Suppressor macrophage treated with lipopolysaccharide for 1 hour (primary cell): Measurements from ENCODE around the gene MKI67.
A peak's percentile ranks its signal among the peaks of the same experiment; 100 is the strongest.

Experiments
- DNase-seq, 3 donors: peaks; one replicate each; pipeline ENCODE4 v3.0.0-alpha.2; 2020 to 2022

The MKI67 gene

DNA sequence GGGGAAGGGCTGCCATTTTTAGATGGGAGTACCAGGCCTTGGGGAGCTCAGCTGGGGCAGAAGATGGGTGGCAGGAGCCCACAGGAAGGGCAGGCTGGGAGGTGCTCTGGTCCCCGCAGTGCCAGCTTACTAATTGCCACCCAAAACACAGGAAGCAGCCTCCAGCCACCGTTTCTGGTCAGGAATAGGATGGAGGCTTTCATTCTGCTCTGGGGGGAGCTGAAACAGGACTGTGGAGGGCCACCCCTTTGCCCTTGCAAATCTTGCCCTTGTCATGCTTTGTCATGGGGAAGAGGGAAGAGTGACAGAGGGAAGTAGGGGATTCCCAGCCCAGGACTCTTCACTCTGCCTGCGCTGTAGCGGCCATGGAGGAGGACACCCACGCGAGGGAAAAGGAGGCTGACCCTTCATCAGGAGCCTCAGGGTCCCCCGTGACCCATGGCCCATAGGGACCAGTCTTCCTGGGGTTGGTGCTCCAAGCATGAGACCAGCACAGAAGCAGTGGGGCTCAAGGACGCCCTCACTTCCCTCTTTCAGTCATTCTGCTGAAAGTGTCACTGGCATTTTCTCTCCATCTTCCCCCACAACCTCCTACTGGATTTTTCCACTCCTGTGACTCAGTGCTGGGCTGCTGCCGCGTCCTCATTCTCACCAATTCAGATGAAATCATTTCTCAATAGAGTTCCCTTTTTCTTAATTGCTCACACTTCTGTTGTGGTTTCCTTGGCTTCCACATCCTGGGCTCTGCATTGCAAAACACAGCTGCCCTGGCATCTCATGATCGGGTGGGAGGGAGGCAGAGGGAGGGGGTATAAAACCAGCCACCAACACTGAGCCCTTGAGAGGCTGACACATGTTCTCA is 61.9 kb downstream of the MKI67 start:
- peak; percentile 96 to 99 (median 98) for DNase-seq

GRCh38 chr10:128063736-128064107 is 62.5 kb downstream of the MKI67 start:
- peak; percentile 53 to 76 (median 63) for DNase-seq

DNA sequence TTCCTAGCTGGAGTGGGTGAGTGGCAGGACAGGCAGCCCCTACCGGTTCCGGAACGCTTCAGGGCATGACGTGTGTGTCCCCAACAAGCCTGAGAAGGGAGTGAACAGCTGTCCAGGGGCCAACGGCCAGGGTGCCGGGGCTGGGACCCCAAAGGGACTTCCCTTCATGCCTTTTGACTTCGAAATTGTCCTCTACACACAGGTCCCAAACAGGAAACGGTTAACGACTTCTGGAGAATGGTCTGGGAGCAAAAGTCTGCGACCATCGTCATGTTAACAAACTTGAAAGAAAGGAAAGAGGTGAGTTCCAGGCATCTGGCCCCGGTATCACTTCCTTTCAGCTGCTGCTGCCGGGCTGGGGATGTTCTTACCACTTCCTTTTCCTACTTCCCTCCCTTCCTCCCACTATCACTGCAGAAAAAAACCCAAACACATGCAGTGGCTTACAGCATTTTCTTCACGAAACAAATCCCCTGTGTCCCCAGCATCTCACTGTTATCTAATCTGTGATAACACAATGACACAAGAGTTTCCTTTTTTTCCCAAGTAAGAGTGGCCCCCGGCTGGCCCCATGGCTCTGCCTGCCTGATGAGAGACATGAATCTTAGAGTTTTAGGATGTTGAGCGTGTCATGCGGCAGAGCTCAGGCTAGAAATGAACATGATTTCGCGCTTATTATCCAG is 63.2 kb downstream of the MKI67 start:
- peak; percentile 86 to 91 (median 87) for DNase-seq

GRCh38 chr10:128062331-128062880 is 63.8 kb downstream of the MKI67 start:
- peak in 1 of 3 donors; percentile 43 for DNase-seq

DNA sequence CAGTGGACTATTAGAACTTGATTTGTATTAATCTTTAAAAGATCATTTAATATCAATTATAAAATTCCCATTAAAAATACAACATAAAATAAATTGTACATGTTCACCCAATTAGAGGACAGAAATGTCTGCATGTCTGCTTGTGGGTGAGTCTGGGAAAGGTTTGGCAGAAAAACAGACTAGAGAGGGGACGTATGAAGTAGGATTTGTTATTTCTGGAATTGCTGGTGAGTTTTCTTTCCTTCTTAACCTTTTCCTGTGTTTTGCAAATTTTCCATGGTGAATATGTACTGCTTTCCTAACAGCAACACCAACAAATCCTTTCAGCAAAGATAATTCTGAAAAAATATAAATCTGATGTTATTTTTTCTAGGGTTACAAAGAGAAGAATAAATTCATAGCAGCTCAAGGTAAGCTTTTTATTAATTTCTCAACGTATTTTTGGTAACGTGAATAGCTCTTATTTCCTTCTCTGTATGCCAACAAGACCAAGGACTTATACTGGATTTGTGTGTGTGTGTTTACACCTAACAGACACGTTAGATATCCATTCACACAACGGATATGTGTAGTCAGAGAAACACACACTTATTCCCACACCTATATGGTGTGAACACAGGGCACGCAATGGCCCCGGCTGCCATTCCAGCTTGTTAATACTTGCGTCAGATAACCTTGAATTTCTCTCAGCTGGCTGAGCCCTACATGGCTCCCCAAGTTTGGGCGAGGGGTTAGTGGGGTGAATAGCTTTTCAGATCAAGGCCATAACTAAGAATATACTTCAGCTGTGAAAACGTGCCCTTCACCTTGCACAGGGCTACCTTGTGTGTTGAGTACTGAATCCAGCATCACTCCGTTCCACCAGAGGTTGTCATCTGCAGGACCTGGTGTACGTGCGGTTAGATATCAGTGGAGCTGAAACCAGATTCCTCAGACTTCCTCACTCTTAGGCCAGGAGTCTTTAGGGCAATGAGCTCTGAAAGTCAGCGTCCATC is 64.6 kb downstream of the MKI67 start:
- DNase-seq = no peak

GRCh38 chr10:128060341-128061250 is 65.6 kb downstream of the MKI67 start:
- peak; percentile 49 to 57 (median 53) for DNase-seq

- DNase-seq = no peak
These were observed 66.3 kb downstream of the MKI67 start for GRCh38 chr10:128059982-128060293.

GRCh38 chr10:128059266-128059981 is 66.8 kb downstream of the MKI67 start:
- no peak for DNase-seq

GRCh38 chr10:128058750-128059134 is 67.5 kb downstream of the MKI67 start:
- no peak for DNase-seq

- no peak for DNase-seq
These were observed 68.0 kb downstream of the MKI67 start for GRCh38 chr10:128058106-128058749.

GRCh38 chr10:128056303-128057050 is 69.7 kb downstream of the MKI67 start:
- DNase-seq = no peak

DNA sequence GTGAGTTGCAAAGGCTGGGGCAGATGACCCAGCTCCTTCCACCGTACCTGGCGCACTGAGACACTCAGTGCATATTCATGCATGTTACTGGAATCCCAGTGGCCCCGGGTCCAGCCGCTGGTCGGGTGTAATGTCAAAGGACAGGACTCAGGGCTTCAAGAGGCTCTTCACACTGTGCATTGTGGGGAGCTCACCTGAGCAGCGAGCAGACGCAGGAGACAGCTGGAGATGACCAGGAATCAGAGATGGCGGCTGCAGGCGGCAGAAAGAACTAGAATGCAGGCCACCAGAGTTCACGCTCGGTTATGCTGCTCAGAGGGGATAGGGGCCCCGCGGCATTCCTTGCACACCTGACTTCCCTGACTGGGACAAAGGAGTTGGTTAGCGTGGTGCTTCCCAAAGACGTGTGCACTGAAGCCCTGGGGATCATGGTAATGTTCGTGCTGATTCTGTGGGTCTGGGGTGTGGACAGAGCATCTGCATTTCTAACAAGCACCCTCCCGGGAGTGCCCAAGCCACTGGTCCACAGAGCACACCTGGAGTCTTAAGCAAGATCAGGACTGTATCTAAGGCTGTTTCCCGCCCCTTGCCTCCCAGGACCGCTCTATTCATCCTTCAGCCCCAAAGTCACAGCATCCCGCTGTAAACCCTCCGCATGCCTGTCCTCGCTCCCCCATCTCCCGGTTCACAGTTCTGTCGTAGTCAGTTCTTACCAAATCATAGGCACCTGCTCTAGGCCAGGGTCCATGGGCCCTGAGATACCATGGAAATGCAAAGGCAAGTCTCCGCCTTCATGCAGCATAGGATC is 71.0 kb downstream of the MKI67 start:
- no peak for DNase-seq

DNA sequence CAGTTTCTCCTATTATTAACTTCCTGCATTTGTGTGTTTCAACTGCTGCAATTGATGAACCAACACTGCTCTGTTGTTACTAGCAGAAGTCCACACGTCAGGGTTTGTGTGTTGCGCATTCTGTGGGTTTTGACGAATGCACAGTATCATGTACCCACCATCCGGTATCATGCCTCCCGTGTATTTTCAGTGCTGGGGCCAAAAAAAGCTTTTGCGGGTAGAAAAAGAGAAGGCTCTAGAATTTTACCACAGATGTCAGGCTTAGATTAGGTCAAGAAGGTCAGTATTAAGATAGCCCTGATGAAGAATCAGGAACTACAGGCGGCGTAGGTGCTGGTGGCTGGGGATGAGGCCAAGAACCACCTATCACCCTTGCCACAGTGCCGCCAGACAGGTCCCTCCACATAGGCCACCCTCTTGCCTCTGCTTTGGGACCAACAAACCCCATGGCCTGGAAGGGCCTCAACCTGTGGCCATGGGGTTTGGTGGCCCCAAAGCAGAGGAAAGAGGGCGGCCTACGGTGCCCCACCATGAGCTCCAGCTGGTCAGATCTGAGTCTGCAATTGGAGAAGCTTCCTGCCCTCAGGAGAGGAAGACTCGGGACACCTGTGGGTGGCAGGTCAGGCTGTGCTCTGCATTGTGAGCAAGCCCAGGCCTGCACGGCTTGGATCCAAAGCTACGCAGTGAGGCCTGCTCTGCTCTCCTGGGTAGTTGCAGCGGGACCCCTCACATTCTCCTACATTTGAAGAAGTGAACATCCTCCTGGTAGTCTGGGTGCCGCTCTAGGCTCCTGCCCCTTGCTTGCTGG is 71.9 kb downstream of the MKI67 start:
- DNase-seq = peak; percentile 69 to 84 (median 73)

DNA sequence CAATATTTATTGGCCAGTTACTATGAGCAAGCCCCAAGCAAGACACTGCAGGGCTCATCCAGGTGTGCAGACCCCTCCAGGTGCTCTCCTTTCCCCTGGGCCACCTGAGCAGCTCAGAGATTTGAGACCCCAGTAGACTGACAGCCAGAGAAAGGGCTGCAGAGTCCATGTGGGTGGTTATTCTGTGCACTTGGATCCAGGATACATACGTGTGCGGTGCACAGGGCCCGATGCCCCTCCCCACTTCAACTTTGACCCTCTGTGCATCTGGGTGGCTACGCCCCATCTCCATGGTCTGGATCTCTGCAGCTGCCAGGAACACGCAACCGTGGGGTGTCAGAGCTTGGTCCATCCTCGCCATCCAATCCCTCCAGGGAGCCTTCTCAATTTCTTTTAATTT is 72.9 kb downstream of the MKI67 start:
- no peak for DNase-seq

- DNase-seq = no peak
These were observed 73.5 kb downstream of the MKI67 start for GRCh38 chr10:128052696-128053095.

DNA sequence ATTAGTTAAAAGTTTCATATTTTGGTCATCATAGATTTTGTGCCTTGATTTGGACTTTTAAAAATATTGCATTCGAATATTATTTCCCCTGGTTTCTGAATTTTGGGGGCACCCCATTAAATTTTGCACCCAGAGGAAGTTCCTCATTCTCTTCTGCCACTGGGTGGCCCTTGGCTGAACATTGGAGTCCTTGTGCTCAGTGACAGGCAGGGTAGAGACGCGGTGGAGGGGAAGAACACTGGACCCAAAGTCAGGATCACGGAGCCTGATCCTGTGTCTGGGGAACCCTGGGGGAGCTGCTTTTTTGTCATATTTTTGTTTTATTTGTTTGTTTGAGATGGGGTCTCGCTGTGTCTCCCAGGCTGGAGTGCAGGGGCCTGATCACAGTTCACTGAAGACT is 74.7 kb downstream of the MKI67 start:
- DNase-seq = peak; percentile 41 to 55 (median 54)

DNA sequence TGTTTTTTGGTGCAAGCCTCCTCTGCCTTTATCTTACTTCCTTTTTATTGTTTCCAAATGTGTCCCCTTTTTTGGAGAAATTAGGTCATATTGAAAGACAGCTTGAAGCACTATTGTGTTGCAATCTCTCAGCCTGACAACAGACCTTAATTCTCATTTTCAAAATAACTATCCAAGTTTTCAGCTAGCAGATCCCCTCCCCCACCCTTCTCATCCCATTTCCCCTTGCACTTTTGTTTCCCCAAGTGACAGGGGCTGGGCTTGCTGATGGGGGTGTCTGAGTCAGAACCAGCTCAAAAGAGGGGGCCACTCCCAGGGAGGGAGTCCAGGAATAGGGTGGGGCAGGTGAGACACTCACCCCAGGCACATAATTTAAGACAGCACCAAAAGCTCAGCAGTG is 75.3 kb downstream of the MKI67 start:
- peak; percentile 76 to 87 (median 80) for DNase-seq

GRCh38 chr10:128050121-128050516 is 76.1 kb downstream of the MKI67 start:
- no peak for DNase-seq
